NCI-H2227 (cell line): ENCODE data around the gene UGT1A9.
"Not testable (repeated sequence)": the region's sequence is repeated elsewhere in the genome, so short reads cannot be mapped to it uniquely, and the experiment has no call there.

ENCODE experiments used
- DNase-seq: peaks from one replicate; lab custom pipeline; 2025; ENCODE audit not compliant: unreplicated experiment; lab: John Stamatoyannopoulos, UW

Gene UGT1A9

DNA sequence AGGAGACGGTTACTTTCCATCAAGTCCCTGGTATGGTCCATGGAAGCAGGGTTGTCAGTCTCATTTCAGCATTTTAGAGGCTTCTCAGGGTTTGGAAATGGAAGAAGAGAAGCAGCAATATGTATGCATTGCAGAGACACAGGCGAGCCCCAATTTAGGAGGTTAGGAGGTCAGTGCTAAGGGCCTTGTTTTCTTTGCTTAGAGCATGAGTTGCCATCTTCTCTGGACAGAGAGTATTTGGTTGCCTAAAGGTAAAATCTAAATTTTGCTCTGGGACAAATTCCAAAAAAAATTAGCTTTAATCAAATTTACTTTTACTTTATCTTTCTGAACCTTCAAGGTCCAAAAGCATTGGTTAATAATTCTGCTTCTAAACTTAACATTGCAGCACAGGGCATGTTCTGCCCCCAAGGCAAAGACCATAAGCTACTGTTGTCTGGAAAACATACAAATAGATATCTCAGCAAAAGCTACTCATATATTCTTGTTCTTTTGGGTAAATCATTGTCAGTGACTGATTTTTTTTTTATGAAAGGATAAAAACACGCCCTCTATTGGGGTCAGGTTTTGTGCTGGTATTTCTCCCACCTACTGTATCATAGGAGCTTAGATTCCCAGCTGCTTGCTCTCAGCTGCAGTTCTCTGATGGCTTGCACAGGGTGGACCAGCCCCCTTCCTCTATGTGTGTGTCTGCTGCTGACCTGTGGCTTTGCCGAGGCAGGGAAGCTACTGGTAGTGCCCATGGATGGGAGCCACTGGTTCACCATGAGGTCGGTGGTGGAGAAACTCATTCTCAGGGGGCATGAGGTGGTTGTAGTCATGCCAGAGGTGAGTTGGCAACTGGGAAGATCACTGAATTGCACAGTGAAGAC is at the start of gene UGT1A9:
Gene UGT1A9 (plus strand): TSS at position 609 of the 872 bp plus-strand sequence. CDS start 37 bp downstream, at position 646.
- DNase-seq = no peak

DNA sequence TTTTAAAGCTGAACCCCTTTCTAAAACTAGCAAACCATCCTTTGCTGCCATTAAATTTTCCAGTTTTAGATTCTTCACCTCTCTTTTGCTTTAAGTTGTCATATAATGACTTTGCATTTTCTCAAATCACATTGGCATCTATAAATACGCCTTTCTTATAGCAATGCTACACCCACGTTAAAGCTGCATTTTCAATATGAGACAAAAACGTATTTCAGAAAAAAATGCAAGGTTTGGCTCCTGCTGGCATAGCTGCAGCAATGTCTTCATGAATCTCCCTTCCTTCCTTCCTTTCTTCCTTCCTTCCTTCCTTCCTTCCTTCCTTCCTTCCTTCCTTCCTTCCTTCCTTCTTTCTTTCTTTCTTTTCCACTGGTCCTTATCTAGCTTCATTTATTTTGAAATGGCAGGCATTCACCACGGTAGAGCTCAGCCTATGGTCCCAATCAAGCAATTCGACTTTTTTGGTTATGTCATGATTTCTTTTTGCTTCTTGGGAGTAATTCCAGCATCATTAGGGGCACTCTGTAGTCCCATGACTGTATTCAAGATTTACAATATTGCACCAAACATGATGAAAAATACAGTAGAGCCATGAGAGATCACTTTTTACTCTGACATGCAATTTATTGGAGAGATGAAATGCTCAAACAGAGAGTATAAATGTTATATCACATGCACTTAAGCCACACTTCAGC is 44.2 kb upstream of the UGT1A9 start:
- no peak for DNase-seq

DNA sequence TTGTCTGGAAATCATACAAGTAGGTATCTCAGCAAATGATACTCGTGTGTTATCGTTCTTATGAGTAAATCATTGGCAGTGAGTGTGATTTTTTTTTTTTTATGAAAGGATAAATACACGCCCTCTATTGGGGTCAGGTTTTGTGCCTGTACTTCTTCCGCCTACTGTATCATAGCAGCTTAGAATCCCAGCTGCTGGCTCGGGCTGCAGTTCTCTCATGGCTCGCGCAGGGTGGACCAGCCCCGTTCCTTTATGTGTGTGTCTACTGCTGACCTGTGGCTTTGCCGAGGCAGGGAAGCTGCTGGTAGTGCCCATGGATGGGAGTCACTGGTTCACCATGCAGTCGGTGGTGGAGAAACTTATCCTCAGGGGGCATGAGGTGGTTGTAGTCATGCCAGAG is 35.4 kb upstream of the UGT1A9 start, which contains the start of gene UGT1A10:
Gene UGT1A10 (plus strand): TSS at position 143 of the 400 bp plus-strand sequence. CDS start 75 bp downstream, at position 218.
- DNase-seq = not testable (repeated sequence)

DNA sequence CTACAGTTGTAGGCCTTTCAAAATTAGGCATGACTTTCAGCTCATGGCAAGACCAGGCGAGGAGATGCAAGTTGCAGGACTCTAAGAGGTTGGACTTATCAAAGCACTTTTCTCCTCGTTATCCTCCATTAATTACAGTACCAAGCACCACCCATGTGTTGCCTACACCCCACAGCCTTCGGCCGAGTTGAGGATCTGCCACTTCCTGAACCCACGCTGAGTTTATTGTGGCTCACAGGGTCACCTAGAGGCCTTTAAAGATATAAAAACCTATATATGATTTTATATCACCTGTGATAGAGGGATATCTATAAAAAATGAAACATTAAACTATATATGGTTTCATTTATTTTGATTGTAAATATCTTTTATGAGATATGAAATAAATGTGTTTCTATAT is 32.9 kb upstream of the UGT1A9 start:
- DNase-seq = no peak

DNA sequence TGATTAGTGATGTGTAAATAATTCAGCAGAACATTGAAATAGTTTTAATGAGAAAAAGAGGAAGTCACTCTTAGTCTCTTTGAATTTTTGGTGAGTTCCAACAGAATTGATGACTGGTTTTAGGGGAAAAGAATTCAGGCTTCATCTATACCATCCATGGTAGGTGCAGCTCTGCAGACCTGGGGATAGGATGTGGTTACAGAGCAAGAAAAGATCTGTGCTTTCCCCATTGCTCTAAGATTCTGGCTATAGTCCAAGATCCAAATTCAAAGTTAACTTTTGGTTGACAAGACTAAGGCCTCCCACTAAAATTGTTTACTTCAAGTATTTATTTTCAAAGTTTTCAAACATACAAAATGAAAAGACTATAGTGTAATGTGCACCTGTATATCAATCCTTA is 31.8 kb upstream of the UGT1A9 start:
- DNase-seq = no peak

DNA sequence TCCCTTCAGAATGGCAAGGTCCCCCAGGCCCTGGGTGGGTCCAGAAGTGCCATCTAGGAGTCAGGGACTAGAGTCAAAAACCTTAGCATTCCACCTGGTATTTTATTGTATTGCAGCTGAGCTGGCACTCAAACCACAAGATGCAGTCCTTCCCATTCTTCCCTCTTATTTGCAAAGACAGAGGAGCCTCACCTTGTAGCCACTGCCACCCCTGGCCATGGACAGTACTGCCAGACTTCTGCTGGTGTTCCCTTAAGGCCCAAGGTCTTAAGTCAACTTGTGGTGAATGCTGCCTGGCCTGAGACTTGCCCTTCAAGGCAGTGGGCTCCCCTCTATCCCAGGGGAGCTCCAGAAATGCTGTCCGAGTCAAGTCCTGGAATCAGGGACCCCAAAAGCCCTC is 28.6 kb upstream of the UGT1A9 start:
- DNase-seq = no peak

DNA sequence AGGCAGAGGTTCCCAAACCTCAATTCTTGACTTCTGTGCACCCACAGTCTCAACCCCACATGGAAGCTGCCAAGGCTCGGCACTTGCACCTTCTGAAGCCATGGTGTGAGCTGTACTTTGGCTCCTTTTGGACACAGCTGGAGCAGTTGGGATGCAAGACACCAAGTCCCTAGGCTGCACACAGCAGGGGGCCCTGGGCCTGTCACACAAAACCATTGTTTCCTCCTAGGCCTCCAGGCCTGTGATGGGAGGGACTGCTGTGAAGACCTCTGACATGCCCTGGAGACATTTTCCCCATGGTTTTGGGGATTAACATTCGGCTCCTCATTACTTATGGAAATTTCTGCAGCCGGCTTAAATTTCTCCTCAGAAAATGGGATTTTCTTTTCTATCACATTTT is 25.7 kb upstream of the UGT1A9 start:
- not testable (repeated sequence) for DNase-seq

DNA sequence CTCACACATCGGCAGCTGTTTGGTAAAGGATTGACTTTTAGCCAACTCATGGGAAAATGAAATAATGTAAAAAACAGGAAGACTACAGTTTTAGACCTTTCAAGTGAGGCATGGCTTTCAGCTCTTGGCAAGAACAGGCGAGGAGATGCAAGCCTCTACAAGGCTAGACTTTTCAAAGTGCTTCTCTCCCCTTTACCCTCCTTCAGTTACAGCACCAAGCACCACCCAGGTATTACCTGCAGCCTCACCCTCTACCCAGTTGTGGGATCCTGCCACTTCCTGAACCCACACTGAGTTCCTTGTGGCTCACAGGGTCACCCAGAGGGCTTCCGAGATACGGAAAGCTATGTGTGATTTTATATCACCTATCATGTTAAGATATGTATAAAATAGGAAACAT is 20.7 kb upstream of the UGT1A9 start:
- no peak for DNase-seq

DNA sequence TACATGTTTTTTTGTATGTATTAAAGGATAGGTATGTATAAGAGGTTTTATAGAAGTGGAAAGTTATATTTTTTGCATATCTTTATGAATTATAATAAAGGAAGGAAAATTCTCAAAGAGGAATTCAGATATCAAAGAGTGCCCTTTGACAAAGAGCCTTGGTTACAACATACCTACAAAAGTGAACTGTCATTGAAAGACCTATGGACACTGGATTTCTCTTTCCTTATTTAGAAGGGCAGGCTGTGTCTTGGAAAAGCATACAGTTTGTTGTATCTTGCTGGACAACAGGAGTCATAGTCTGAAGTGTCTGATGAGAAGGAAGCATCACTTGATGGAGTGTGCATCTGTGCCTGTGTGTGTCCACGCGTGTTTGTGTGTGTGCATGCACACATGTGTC is 20.3 kb upstream of the UGT1A9 start:
- no peak for DNase-seq

DNA sequence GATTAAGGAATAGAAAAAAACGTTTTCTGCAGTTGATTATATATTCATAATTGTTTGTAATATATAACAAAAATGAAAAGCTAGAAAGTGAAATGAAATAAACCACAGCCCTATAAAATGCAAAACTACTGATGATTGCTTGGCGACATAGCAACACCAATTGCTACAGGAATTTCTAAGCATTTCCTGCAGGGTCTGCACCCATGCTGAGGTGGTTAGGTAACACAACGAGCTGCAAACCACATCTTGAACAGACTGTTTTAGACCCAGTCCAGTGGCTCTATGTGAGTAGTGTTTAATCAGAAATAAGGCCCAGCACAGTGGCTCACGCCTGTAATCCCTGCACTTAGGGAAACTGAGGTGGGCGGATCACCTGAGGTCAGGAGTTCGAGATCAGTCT is 17.2 kb upstream of the UGT1A9 start:
- no peak for DNase-seq

DNA sequence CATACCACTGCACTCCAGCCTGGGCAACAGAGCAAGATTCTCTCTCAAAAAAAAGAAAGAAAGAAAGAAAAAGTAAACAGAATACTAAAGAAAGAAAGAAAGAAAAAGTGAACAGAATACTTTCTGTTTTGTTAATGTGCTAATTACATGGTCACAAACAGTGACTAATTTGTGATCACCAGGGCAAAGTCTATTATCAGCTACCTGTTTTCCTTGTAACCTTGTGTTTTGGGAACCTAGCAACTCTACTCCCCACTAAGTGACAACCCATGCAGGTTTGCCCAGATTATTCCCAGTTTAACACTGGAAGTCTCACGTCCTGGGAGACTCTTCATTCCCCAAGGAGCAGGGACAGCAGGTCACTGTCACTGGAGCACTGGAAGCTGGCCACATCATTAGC is 16.7 kb upstream of the UGT1A9 start:
- no peak for DNase-seq

DNA sequence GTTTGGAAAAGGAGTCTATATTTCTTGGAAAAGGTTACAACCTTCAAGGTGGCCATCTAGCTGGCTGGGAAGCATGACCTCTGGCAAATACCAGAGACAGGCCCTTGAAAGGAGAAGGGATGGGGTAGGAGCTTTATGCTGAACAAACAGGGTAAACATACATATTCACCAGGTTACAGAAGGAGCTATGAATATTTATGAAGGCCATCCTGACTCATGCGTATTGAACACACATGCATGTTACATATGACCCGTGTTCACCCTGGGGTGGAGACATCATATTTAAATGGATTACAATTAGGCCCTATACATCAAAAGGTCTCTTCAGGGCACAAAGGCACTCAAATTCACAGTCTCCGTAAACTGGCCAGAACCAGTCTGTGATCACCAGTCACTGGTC is 15.8 kb upstream of the UGT1A9 start:
- not testable (repeated sequence) for DNase-seq

DNA sequence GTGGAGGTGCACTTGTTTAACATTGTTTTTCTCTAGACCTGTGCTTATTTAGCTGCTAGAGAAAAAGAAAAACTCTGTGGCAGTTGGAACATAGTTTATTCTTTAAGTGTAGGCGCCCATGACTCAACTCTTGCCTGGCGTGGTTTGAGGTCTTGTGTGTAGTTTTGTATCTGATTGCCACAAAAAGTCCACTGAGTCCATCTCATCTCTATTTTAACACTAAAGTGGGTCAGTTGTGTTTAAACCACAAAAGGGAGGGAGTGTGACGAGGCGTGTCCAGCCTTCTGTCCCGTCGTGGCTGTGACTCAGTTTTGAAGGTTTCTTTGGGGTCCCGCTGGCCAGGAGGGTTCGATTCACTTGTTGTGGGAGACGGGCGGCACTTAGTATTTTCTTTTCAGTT is 15.3 kb upstream of the UGT1A9 start:
- no peak for DNase-seq

DNA sequence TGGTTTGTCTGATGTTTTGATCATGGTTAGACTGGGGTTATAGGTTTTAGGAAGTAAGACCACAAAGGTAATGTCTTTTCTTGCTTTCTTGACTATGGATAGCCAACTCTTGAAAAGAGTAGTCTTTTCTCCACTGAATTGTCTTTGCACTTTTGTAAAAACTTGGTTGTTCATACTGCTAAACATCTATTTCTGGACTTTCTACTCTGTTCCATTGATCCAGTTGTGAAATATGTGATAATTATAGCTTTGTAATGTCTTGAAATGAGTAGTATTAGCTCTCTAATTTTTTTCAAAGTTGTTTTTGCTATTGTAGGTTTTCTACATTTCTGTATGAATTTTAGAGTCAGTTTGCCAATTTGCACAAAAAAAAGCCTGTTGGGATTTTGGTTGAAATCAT is 13.1 kb upstream of the UGT1A9 start:
- DNase-seq = no peak

DNA sequence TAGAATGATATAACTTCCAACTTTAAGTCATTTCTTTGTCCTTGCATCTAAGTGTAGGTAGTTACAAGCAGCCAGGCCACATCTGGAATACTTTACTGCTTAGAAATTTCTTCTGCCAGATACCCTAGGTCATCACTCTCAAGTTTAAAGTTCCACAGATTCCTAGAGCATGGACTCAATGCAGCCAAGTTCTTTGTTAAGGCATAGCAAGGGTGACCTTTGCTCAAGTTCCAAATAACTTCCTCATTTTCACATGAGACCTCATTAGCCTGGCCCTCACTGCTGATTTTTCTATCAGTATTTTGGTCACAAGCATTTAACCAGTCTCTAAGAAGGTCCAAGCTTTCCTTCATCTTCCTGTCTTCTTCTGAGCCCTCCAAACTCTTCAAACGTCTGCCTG is 7.8 kb upstream of the UGT1A9 start:
- no peak for DNase-seq

DNA sequence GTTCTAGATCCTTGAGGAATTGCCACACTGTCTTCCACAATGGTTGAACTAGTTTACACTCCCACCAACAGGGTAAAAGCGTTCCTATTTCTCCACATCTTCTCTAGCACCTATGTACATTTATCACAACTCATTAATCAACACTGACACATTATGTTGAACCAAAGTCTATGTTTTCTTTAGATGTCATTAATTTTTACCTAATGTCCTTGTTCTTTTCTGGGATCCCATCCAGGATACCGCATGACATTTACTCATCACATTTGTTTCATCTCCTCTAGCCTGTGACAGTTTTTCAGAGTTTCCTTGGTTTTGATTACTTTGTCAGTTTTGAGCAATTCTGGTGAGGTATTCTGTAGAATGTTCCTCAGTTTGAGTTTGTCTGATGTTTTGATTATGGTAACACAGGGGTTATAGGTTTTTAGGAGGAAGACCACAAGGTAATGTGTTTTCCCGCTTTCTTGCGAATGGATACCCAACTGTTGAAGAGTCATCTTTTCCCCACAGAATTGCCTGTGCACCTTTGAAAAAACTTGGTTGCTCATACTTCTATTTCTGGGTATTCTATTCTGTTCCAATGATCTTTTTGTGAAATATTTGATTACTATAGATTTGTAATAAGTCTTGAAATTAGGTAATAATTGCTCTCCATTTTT is 3.0 kb upstream of the UGT1A9 start:
- no peak for DNase-seq

DNA sequence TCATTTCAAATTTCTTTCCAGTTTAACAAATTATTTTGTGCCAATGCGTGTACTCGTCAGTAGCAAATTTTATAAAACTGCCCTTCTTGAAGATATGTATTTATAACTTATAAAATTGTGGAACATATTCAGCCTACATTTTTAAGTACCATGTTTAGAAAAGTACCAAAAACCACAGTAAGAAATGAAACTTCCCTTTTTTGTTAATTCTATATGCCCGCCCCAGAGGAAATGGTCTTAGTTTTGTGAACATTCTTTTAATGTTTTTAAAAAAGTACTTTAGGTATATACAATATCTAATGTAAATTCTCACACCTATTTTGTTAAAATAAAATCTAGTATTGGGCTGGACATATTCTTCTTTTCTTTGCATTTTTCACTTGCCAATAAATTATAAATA is 1.2 kb downstream of the UGT1A9 start:
- DNase-seq = no peak

DNA sequence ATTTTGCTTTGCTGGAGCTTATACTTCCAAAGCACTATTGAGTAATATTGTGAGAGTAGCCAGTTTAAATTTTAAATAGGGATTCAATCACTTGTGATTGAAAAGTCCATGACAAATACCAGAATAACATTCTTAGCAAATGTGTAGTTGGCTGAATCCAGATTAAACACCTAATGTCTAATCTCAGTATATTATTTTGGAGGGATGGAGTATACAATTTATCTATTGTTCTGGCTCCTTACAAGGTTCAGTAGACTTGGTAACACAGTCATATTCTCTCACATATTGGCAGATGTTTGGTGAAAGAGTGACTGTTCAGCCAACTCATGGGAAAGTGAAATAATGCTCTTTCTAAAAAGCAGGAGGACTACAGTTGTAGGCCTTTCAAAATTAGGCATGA is 2.2 kb downstream of the UGT1A9 start:
- no peak for DNase-seq

DNA sequence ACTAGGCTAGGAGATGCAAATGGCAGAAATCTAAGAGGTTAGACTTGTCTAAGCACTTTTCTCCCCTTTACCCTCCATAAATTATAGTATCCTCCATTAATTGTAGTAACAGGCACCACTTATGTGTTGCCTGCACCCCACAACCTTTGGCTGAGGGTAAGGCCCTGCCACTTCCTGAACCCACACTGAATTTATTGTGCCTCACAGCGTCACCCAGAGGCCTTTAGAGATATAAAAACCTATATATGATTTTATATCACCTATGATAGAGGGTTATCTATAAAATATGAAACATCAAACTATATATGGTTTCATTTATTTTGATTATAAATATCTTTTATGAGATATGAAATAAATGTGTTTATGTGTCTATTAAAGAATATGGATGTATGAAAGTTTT is 2.6 kb downstream of the UGT1A9 start:
- no peak for DNase-seq

DNA sequence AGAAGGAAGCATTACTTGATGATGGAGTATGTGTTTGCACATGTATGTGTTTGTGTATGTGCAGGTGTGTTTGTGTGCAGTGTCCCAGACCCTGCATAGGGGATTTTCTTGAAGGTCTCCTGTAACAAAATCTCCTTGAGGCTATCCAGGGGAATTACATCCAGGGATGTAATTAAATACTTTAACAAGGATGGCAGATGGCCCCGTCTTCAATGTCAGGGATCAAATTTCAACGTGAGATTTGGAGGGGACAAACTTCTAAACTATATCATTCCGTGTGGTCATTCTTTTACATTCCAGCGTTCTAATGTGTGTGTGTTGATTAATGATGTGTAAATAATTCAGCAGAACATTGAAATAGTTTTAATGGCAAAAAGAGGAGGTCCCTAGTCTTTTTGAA is 3.3 kb downstream of the UGT1A9 start:
- no peak for DNase-seq

DNA sequence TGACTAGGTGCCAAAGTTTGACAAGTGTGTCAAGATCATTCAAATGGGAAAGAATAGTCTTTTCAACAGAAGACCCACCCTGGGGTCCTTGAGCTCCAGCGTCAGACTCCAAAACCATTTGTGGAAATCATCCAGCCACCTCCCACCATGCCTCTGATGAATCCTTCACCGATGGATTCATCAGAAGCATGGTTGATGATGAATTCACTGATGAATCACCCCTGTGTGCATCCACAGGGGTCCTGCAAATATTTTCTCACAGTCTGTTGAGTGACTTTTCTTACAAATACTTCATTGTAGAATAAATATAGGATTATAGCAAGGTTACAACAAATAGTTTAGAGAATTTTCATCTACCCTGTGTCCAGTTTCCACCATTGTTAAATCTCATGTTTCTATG is 4.3 kb downstream of the UGT1A9 start:
- DNase-seq = no peak

DNA sequence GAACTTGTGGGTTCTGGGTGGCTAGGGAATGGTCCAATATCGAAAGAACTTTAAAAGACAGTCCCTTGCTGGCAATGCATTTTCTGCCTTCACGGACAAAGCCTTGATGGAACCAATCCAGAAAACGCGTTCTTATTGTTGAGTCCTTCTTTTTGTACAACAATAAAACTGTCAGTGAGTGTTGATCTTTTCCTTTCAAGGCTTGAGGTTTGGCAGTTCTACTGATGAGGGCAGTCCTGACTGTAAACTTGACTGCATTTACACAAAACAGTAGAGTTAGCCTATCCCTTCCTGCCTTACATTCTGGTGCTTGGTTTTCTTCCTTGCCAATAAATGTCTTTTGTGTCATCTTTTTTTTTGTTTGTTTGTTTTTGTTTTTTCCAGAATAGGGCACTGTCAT is 7.5 kb downstream of the UGT1A9 start:
- DNase-seq = no peak
